KBM-7 (cell line): ENCODE results near the gene FARP2.
"Not testable (repeated sequence)": the region's sequence is repeated elsewhere in the genome, so short reads cannot be mapped to it uniquely, and the experiment has no call there.

Source experiments
- DNase-seq: peaks from one replicate; pipeline ENCODE4 v3.0.0-alpha.2; 2015
- in situ Hi-C: fragments of 300-500 bp; cut with MboI; formaldehyde crosslinking; loops from 2 replicates; pipeline ENCODE4 v1.14.3; 2020; ENCODE audit warnings: low sequenced_read_pairs, low pct_unique_long_range_greater_than_20kb, mixed read lengths

Gene FARP2

DNA sequence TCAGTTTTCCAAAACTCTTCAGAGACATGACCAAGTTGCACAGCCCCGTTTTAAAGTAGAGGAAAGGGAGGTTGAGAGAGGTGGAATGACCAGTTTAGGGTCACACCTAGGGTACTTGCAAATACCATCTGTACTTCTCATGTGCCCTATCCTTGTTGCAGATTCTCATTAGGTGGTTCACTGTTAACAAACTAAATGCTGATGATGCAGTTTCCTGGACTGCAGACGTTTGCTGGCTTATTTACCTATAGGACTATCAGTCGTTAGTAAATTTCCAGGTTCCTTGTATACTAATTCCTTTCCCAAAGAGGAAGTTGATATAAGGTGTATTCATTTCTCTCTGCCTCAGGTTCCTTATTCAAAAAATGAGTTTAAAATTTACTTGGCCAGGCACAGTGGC, 1.4 kb downstream of the FARP2 start:
- in situ Hi-C loops, result no loop called here
- DNase-seq, result peak; percentile 16

DNA sequence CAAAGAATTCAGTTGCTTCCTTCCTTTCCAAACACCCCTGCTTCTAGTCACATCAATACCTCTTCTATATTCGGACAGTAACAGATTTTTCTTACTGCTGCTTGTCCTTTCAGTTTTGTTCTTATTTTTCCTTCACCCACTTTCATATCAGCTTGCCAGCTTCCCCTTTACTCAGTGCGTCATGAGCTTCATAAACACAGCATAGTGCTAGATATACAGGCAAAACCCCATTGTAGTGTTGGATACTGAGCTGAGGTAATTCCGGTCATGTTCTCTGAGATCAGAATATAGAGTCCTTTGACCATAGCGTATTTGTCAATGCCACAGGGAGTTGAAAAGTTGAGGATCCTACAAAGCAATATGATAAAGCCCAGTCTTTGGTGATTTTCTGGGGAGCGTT, 2.4 kb downstream of the FARP2 start:
- peak; percentile 16 for DNase-seq
- in situ Hi-C loops, result no loop called here

DNA sequence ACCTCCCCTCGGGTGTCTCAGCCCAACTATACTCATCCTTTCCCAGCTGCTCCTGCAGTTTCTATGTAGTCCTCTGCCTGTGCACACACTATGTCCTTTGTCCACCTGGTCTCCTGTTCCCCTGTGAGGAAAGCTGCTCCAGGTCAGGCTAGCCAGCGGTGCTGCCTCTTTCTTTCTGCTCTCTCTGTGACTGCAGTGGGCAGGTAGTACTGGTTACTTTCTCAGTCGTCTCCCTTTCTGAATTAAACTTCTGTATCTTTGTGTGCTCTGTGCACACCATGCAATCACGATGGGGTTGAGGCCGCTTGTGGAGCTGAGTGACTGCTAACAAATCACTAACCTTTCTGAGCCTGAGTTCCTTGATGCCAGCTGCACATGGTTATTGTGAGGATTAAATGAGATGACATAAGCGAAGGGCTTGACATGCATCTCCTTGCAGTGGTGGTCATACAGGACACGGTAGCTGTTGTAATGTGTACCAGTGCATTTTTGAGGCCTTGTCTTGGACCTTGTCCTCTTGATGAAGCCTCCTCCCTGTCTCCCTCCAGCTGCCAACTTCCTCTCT, 3.5 kb downstream of the FARP2 start:
- no peak for DNase-seq
- in situ Hi-C loops, result no loop called here

DNA sequence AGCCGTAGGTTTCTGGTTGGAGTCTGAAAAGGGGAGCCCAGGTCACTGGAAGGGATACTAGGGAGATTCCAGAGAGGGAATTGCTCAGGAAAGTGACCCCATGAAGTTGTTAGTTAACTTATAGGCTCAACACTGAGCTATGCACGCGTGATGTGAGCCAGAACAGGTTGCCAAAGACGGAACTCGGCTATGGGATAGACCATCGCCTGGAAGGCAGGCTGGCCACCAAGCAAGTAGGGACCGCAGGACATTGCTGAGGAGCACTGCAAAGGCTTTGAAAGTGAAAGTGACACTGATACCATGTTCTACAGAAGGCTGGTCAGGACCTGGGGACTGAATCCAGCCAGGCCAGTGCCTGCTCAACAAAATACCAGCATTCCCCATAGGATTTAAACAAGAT, 7.3 kb downstream of the FARP2 start:
- no peak for DNase-seq
- in situ Hi-C loops, result no loop called here

DNA sequence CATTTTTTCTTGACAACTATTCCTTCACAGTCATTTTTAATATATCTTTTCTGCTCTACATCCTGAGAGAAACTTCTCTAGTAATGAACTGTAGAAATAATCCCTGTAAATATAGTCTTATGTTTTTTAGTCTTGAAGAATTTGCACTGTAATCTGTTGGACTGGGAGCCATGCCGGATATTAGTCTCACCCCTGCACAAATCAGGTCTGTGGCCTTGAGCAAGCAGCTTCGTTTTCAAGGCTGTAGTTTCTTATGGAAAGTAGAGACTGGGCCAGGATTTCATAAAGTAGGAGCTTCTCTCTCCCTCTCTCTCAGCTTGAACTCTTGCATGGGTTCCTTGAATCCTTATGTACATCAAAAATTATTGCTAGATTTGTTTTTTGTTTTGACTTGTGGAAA, 8.7 kb downstream of the FARP2 start:
- DNase-seq, result no peak
- in situ Hi-C loops, result no loop called here

DNA sequence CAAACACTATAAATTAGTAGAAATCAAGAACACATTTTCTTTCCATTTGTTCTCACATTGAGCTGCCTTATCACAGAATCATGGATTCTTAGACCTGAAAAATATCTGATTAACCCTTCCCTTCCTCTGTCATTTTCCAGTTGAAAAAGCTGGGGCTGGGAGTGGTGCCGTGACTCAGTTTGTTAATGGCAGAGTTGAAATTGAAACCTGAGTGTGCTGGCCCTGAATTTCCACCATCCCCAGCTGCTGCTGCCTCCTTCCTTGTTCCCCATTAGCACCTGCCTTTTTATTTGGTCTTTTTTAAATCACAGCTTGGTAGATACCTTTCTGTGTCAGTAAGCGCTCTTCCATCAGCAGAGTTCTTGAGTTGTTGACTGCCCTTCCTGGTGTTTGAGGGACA, 10.6 kb downstream of the FARP2 start:
- in situ Hi-C loops, result no loop called here
- DNase-seq, result no peak

DNA sequence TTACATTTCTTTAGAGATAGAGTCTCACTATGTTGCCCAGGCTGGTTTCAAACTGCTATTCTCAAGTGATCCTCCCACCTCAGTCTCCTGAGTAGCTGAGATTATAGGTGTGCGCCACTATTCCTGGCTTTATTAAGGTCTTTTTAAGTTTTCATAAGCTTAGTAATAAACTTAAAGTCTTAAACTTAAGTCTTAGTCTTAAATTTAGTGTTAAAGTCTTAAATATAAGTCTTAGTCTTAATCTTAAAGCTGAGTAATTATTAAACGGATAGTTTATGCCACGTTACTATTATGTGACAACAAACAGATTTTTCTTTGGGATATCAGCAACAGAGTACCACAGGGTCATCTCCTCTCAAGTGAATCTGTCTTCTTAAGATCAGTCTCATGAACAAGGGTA, 12.6 kb downstream of the FARP2 start:
- DNase-seq, result no peak
- in situ Hi-C loops, result no loop called here

DNA sequence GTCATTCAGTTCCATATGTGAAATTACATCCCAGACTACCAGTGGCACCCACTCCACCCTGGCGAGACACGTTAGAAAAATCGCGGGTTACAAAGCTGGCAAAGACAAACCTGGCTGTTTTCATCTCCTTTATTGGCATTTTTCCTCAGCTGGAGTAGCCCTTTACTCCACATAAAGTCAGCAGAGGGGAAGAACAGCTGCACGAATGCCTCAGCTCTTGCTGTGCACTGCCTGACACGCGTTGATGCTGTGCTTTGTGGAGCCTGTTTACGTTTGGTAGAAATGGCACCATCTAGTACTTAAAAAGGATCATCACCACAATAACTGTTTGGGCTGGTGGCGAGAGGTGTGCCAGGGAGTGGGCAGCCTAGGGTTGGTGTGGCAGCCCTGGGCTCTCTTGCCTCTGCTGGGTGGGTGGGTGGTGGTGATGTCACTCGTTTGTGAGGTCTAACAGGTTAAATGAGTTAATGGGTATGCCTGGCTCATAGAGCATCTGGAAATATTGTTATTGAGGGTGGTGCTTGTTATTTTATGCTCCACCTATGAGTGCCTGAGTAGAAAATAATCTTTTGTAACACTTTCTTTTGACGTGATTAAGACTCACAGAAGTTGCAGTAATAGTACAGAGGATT, 16.4 kb downstream of the FARP2 start:
- in situ Hi-C loops, result no loop called here
- no peak for DNase-seq

DNA sequence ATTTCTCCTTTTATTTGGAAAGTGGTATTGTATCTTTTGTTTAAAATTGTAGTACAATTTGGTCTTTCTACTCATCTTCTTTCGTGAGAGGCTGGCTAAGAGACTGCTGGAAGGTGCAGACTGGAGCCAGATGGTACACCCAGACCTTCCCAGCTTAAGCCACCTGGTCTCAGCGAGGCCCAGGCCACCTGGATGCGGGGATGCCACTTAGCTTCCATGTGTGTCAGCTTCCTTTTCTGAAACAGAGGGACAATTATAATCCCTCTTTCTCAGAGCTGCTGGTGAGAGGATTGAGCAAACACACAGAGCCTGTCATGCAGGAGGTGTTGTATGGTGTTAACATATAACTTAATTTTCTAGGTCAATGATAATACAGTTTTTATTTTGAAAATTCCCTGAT, 17.4 kb downstream of the FARP2 start:
- in situ Hi-C loops, result no loop called here
- no peak for DNase-seq

DNA sequence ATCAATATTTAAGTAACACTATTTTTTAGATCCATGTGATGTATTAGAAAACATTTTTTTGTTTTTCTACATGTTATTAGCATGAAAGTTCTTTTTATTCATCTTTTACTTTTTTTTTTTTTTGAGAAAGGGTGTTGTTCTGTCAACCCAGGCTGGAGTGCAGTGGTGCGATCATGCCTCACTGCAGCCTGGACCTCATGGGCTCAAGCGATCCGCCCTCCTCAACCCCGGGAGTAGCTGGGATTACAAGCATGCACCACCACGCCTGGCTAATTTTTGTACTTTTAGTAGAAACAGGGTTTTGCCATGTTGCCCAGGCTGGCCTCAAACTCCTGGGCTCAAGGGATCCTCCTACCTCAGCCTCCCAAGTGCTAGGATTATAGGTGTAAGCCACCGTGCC, 17.8 kb downstream of the FARP2 start:
- DNase-seq, in situ Hi-C loops: not testable (repeated sequence)

DNA sequence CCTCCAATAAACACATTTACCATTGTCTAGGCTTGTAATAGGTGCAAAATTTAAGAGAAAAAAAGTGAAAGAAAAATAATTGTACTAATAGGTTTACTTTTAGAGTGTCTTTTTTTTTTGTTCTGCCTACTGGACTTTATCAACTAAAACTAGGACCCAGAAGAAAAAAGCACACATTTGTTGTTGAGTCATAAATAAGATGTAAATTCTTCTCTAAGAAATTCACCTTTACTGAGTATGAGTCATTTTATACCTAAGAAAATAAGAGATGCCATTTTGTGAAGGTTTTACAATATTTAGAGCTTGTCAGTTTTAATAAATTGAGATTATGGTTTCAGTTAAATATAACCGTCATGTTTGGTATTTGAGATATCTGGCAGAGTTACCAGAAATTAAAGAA, 19.2 kb downstream of the FARP2 start:
- no peak for DNase-seq
- in situ Hi-C loops, result no loop called here

DNA sequence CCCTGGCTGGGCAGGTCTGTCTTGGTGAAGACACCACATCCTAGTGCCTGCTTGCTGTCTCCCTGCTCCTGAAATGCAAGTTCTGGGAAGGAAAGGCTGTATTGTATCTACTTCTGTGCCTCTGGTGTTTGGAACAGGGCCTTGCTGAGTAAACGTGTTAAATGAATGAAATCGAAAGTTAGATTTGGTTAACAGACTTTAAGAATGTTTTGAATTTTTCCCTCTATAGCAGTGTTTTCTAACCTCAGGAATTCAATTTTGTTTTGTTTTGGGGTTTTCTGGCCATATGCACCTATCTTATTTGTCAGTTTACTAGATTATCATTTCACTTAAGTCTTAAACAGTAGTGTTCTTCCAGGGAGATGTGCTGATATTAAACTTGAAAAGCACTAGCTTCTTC, 20.7 kb downstream of the FARP2 start:
- in situ Hi-C loops, result no loop called here
- DNase-seq, result no peak

DNA sequence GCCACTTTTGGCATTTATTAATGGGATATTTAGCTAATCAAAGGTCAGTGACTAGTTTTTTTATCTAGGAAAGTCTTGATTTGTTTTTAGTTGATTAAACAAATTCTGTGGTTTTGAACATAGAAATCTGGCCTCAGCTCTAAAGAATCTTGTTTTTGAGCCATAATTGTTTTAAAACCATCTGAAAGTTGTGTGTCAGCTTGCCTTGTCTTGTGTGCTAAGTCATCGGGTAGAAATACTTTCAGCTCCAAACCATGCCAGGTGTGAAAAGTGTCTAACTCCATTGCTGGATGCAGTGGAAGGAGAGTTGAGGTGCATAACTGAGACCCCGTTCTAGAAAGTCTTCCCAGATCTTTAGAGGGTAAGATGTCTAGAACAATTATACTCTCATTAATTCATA, 22.7 kb downstream of the FARP2 start:
- no peak for DNase-seq
- in situ Hi-C loops, result no loop called here

DNA sequence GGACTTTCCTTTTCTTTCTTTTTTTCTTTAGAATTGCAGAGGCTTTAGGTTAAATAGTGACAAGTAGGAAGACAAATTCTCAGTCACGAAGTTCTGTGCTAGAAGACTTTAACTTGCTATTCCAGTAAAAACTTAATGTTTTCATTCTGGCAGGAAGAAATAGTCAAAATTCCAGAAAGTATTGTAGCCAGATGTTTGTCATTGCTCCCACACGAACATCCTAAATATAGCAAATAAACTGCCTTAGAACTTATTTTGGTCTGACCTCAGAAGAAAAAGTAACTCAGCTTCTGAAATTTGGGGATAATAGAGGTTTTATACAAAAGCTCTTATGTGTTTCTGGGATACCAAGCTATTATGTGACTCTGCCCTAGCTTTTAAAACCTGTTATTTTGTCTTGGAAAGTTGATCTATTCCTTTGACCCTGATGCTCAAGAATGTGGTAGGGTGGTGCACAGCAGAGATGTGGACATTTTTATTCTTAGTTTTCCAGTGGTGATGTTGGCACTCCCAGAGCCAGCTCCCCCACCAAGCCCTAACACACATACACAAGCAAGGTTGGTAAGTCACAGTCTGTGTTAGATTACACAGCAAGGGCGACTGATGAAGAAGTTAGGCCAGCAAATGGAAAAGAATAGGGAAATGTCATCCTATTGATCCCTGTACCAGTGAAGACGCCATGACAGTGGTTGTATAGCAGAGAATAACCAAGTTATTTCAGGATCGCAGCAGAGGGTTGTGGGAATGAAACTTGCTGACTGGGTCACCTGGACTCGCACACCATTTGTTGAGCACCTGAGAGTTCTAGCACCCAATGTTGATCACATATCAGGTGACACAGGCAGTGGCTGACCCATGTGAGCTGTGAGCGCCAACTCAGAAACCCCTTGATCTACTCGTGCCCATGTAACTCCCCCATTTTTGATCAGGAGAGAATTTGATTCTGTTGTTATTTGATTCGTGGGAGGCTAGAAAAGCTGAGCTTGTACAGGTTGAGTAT, 23.7 kb downstream of the FARP2 start:
- in situ Hi-C loops, result no loop called here
- no peak for DNase-seq

DNA sequence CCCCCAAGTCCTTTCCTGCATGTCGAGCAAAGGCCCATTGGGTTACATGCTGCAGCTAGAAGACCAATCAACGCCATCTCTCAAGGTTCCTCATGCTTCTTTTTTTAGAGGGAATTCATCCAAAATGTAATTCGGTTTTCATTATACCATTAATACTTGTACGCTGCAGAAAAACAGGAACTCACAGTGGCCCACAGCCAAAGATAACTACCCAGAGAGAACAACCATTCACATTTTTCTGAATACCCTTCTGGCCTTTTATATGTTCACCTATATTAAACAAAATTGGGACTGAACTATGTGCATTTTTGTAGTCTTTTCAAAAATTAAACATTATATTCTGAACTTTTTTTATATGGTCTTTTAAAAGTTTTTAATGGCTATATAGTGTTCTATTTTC, 25.8 kb downstream of the FARP2 start:
- DNase-seq, result peak; percentile 44
- in situ Hi-C loops, result no loop called here

DNA sequence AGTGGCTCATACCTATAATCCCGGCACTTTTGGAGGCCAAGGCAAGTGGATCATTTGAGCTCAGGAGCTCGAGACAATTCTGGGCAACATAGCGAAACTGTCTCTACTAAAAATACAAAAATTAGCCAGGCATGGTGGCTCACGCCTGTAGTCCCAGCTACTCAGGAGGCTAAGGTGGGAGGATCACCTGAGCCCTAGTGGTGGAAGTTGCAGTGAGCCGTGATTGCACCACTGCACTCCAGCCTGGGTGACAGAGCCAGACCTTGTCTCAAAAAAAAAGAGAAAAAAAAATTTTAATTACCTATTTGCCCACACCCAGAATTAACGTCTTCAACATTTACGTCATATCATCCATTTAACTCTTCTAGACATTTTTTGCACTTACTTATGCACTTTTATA, 29.4 kb downstream of the FARP2 start:
- in situ Hi-C loops, result not testable (repeated sequence)

DNA sequence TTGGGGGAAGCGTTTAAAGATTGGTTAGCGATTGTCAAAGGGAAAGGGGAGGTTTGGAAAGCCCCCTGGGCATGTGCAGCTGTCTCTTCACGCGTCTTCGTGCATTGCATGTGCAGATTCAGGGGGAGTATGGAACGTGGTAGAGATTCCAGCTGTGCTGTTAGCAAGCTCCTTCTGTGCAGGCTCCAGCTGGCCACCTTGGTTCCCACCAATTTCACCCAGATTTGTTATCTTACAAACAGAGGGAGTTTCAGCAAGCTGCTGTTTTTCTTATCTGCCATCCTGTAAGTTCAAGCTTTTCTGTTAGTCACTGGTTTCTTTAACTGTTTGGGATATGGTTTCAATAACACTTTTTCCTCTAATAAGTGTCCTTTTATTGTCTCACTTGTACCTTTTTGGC, 30.4 kb downstream of the FARP2 start:
- DNase-seq, result no peak
- in situ Hi-C loops, result no loop called here

More for the DNA sequence above, 29.4 kb downstream of the FARP2 start:
- not testable (repeated sequence) for DNase-seq

DNA sequence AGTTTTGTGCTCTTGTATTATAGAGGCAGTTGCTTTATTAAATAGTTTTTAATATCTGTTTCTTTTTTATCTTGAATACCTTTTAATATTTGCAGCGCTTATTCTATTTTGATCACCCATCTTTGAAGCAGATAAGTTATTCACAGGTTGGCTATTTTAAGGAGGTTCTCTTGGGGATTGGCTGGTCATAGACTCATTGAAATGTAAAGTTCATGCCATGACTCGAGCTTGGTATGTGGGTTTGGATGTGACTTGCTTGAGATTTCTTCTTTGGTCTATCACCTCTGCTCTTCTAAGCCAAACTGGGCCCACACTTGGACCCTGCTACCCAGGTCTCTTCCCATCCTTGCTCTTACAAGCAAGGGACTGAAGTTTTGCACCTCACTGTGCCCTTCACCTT, 33.6 kb downstream of the FARP2 start:
- DNase-seq, result no peak
- in situ Hi-C loops, result no loop called here

DNA sequence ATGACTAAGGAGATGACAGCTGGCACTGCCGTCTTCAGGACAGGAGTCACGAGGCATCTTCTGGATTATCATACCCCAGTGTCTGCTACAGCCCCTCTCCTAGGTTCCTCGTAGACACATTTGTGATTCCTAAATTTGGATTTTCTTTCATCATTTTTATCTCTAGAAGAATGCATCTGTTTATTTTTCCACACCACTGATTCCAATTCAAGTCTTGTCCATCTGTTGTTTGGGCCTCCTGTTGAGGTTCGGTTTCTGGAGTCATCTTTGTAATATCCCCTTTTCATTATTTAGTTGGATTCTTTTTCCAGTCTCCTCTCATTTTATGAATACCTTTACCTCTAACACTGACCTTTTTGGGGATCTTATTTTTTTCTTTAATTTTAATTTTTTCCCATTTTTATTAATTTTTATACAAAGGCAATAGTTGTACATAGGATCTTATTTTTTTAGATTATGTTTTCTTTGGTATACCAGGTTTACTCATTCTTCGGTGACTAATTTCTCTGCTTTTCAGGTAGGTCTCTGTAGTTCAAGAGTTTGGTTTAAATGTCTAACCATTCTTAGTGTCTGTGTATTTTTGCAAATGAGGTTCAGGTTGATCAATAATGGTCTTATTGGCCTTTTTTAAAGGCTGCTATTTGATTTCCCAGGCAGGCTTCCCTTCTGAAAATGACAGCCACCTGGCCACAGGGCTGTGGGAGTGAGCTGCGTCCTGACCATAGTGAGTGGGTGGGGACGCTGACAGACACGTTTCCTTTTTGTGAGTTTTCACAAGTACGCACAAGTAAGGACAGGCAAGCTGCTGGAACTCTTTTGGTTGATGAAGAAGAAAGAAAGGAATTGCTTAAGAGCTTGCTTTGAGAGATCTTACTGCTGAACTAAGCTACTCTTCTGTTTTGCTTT, 34.5 kb downstream of the FARP2 start:
- in situ Hi-C loops, result no loop called here
- no peak for DNase-seq
